Hindlimb muscle (tissue), 1 donor: ENCODE measurements around the gene FCHO2. TPM values are rescaled to one million over a fixed set of nuclear protein-coding genes. Genes with fewer than 3 reads are reported as not detected.

Source experiments
- DNase-seq: peaks from one replicate; pipeline ENCODE4 v3.0.0-alpha.2; 2013
- polyA plus RNA-seq: library from polyadenylated mRNA; unstranded; fragments of 120-200 nt; gene quantifications from one replicate; pipeline ENCODE4 v1.2.1, GENCODE V29; 2013; ENCODE audit not compliant: insufficient read length

FCHO2 gene
- polyA plus RNA-seq, 1 donor = 18.1 TPM

DNA sequence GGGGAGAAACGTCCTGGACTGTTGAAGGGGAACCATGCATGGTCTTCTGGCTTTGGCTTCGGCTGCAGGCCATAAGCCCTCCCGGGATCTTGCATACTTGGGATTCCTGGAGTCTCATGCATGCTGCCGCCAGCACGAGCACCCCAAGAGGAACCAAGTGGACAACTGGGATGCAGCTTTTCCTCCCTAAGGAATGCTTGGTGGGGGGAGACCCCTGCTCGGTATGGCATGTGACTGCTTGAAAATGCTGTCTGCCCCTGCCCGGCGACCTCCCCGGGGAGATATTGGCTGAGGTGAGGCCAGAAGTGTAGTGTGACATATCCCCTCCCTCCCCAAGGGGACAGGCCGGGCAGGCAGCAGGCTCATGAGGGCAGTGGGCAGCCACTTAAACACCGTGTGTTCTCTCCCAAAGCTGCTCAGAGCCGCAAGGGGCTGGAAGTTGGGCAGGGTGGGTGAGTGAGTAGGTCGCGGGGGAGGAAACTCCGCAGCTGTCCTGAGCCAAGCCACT, 180.3 kb downstream of the FCHO2 start:
- DNase-seq = no peak

DNA sequence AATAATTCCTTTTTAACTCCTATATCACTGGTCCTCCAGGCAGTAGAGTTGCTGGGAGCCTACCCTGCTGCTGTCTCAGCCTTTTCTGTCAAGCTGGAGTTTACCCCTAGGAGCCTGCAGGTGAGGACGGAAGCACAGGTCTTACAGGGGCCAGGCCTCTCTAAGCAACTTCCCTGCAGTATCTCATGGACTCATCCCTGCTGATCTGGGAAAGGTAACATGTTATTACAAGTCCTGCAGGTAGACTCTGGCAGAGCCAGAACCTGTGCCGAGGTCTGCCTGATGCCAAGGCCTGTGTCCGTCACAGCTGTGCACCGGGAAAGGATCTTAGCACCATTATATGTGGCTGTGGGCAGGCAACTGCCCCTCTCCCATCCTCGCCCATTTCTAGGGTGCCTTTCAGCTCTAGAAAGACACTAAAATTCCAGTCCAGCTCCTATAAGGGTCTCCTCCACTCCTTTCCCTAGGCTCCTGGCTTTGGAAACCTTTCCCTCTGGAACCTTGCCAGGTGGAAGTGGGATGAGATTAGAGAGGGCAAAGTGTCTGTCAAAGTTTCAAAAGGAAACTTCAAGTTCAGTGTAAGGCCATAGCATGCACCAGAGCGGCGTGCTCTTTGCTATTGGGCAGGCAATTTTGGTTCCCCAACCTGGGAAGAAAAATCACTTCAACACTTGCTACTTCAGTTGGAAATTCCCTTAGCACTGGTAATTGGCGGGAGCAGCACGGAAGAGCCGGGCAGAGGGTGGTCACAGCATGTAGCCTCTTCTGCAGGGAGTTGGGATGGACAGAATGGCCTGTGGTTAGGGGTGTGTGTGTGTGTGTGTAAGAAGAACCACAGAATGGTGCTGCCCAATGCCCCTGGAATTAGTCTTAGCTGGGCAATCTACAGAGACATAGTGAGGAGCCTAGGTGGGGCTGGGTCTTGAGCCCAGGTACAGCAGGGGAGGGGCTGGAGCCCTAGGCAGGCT, 182.0 kb downstream of the FCHO2 start:
- DNase-seq = no peak

DNA sequence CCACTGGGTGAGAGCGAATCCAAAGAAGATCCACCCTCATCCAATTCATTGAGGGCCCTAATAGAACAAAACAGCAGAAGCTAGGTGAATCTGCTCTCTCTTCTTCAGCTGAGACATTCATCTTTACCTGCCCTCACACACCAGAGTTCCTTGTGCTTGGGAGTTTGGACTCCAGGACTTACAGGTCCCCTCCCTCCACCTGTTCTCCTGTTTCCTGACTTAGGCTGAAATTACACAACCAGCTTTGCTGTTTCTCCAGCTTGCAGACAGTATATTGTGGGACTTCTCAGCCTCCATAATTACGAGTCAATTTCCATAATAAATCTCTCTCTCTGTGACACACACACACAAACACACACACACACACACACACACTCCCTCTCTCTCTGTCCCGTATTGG, 183.6 kb downstream of the FCHO2 start:
- DNase-seq = no peak

Other genes with a start within 250 kb of the FCHO2 start
- gene TNPO1, start 139.4 kb upstream of the FCHO2 start, polyA plus RNA-seq = 82.1 TPM
- 0.88 TPM for gene TMEM171, start 164.5 kb downstream of the FCHO2 start, polyA plus RNA-seq
- gene TMEM174, start 217.2 kb downstream of the FCHO2 start, polyA plus RNA-seq = not detected